ENCODE data around the gene SLC16A12.
"Not testable (repeated sequence)": the region's sequence is repeated elsewhere in the genome, so short reads cannot be mapped to it uniquely, and the experiment has no call there.

SLC16A12 gene

GRCh38 chr10:89404104-89405047, 131.0 kb downstream of the SLC16A12 start:
- H3K9me3 ChIP-seq (ENCODE audit: control insufficient read depth, low read length): no peaks in the 10 kb centered on the region

DNA sequence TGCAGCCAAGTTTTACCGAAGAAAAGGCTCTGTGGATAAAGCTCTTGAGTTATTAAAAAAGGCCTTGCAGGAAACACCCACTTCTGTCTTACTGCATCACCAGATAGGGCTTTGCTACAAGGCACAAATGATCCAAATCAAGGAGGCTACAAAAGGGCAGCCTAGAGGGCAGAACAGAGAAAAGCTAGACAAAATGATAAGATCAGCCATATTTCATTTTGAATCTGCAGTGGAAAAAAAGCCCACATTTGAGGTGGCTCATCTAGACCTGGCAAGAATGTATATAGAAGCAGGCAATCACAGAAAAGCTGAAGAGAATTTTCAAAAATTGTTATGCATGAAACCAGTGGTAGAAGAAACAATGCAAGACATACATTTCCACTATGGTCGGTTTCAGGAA, 132.4 kb downstream of the SLC16A12 start:
- Histone ChIP-seq H3K4me1 (ENCODE audit: control insufficient read depth, insufficient read depth, low read length, poor library complexity, severe bottlenecking) (no peaks in the 10 kb centered on the region), H3K36me3 (ENCODE audit: control insufficient read depth, insufficient read depth, low read length) (peaks cover 3% of the 10 kb centered on the region)
- no peak for DNase-seq

More at GRCh38 chr10:89404104-89405047, 131.0 kb downstream of the SLC16A12 start:
- Histone ChIP-seq H3K27me3 (replicated peaks; ENCODE audit: control insufficient read depth, insufficient read depth, low read length, poor library complexity, severe bottlenecking) (no peaks in the 10 kb centered on the region), H3K36me3 (ENCODE audit: control insufficient read depth, insufficient read depth, low read length) (peaks cover 3% of the 10 kb centered on the region), H3K27ac (ENCODE audit: insufficient read depth, low read length, poor library complexity, severe bottlenecking) (no peak overlapping the region), H3K4me1 (ENCODE audit: control insufficient read depth, insufficient read depth, low read length, poor library complexity, severe bottlenecking) (no peaks in the 10 kb centered on the region), H3K4me3 (ENCODE audit: insufficient read depth, low read depth, low read length, poor library complexity, severe bottlenecking) (no peak overlapping the region)
- no peak for DNase-seq

GRCh38 chr10:89399956-89400355, 135.4 kb downstream of the SLC16A12 start:
- Histone ChIP-seq H3K4me3 (ENCODE audit: insufficient read depth, low read depth, low read length, poor library complexity, severe bottlenecking) (no peak overlapping the region), H3K36me3 (ENCODE audit: control insufficient read depth, insufficient read depth, low read length) (peaks cover 3% of the 10 kb centered on the region)
- no peak for DNase-seq

More for the DNA sequence above, 132.4 kb downstream of the SLC16A12 start:
- H3K27ac ChIP-seq (ENCODE audit: insufficient read depth, low read length, poor library complexity, severe bottlenecking): no peak overlapping the region
- H3K9me3 ChIP-seq (ENCODE audit: control insufficient read depth, low read length): no peaks in the 10 kb centered on the region
- H3K4me3 ChIP-seq (ENCODE audit: insufficient read depth, low read depth, low read length, poor library complexity, severe bottlenecking): no peak overlapping the region
- H3K27me3 ChIP-seq (replicated peaks; ENCODE audit: control insufficient read depth, insufficient read depth, low read length, poor library complexity, severe bottlenecking): no peaks in the 10 kb centered on the region

GRCh38 chr10:89398003-89398749, 137.2 kb downstream of the SLC16A12 start:
- Histone ChIP-seq H3K4me3 (ENCODE audit: insufficient read depth, low read depth, low read length, poor library complexity, severe bottlenecking) (no peak overlapping the region), H3K4me1 (ENCODE audit: control insufficient read depth, insufficient read depth, low read length, poor library complexity, severe bottlenecking) (peaks cover 6% of the 10 kb centered on the region), H3K36me3 (ENCODE audit: control insufficient read depth, insufficient read depth, low read length) (peaks cover 3% of the 10 kb centered on the region), H3K9me3 (ENCODE audit: control insufficient read depth, low read length) (no peaks in the 10 kb centered on the region), H3K27me3 (replicated peaks; ENCODE audit: control insufficient read depth, insufficient read depth, low read length, poor library complexity, severe bottlenecking) (no peaks in the 10 kb centered on the region), H3K27ac (ENCODE audit: insufficient read depth, low read length, poor library complexity, severe bottlenecking) (no peak overlapping the region)
- DNase-seq: no peak

More at GRCh38 chr10:89399956-89400355, 135.4 kb downstream of the SLC16A12 start:
- Histone ChIP-seq H3K27ac (ENCODE audit: insufficient read depth, low read length, poor library complexity, severe bottlenecking) (no peak overlapping the region), H3K27me3 (replicated peaks; ENCODE audit: control insufficient read depth, insufficient read depth, low read length, poor library complexity, severe bottlenecking) (no peaks in the 10 kb centered on the region), H3K4me1 (ENCODE audit: control insufficient read depth, insufficient read depth, low read length, poor library complexity, severe bottlenecking) (no peaks in the 10 kb centered on the region), H3K9me3 (ENCODE audit: control insufficient read depth, low read length) (no peaks in the 10 kb centered on the region)

DNA sequence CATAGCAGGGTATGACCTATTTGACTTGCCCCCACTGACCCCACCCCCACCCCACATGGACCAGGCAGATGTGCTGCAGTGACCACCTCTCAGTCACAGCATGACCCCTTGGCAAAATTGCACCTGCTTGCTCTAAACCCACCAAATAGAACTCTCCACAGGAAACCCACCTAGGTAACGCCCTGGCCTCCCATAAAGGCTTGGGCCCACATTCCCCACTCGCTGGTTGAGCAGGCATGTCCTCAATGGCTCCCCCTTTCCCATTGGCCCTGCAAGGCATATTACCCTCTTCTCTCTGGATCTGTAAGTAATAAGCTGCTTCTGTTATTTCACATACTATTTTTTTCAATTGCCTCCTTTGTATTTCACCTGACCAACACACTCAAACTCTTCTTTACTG, 140.3 kb downstream of the SLC16A12 start:
- Histone ChIP-seq H3K36me3 (ENCODE audit: control insufficient read depth, insufficient read depth, low read length) (no peaks in the 10 kb centered on the region), H3K27me3 (replicated peaks; ENCODE audit: control insufficient read depth, insufficient read depth, low read length, poor library complexity, severe bottlenecking) (no peaks in the 10 kb centered on the region), H3K27ac (ENCODE audit: insufficient read depth, low read length, poor library complexity, severe bottlenecking) (no peak overlapping the region), H3K4me3 (ENCODE audit: insufficient read depth, low read depth, low read length, poor library complexity, severe bottlenecking) (no peak overlapping the region), H3K4me1 (ENCODE audit: control insufficient read depth, insufficient read depth, low read length, poor library complexity, severe bottlenecking) (peaks cover 11% of the 10 kb centered on the region), H3K9me3 (ENCODE audit: control insufficient read depth, low read length) (no peaks in the 10 kb centered on the region)
- DNase-seq: no peak

DNA sequence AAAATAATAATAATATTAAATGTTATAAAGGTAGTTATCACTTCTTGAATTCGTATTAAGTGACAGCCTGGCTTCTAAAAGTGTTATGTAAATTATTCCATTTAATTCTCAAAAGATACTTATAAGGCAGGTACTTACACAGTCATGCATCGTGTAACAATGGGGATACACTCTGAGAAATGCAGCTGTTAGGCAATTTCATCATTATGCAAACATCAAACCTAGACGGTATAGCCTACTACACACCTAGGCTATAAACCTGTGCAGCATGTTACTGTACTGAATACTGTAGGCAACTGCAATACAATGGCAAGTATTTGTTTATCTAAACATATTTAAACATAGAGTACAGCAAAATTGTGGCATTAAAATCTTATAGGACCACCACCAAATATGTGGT, 141.5 kb downstream of the SLC16A12 start:
- DNase-seq: no peak
- Histone ChIP-seq H3K4me1 (ENCODE audit: control insufficient read depth, insufficient read depth, low read length, poor library complexity, severe bottlenecking) (peaks cover 11% of the 10 kb centered on the region), H3K36me3 (ENCODE audit: control insufficient read depth, insufficient read depth, low read length) (no peaks in the 10 kb centered on the region), H3K9me3 (ENCODE audit: control insufficient read depth, low read length) (no peaks in the 10 kb centered on the region), H3K27me3 (replicated peaks; ENCODE audit: control insufficient read depth, insufficient read depth, low read length, poor library complexity, severe bottlenecking) (no peaks in the 10 kb centered on the region), H3K27ac (ENCODE audit: insufficient read depth, low read length, poor library complexity, severe bottlenecking) (no peak overlapping the region), H3K4me3 (ENCODE audit: insufficient read depth, low read depth, low read length, poor library complexity, severe bottlenecking) (no peak overlapping the region)

- H3K36me3 ChIP-seq (ENCODE audit: control insufficient read depth, insufficient read depth, low read length): no peaks in the 10 kb centered on the region
- H3K4me3 ChIP-seq (ENCODE audit: insufficient read depth, low read depth, low read length, poor library complexity, severe bottlenecking): peak overlapping the region; percentile 67
- H3K9me3 ChIP-seq (ENCODE audit: control insufficient read depth, low read length): no peaks in the 10 kb centered on the region
- peak overlapping the region; percentile 71 for H3K27ac ChIP-seq (ENCODE audit: insufficient read depth, low read length, poor library complexity, severe bottlenecking)
- no peak for DNase-seq
- peaks cover 11% of the 10 kb centered on the region for H3K4me1 ChIP-seq (ENCODE audit: control insufficient read depth, insufficient read depth, low read length, poor library complexity, severe bottlenecking)
- H3K27me3 ChIP-seq (replicated peaks; ENCODE audit: control insufficient read depth, insufficient read depth, low read length, poor library complexity, severe bottlenecking): no peaks in the 10 kb centered on the region
Observed at GRCh38 chr10:89392974-89393373, 142.4 kb downstream of the SLC16A12 start.

GRCh38 chr10:89391907-89392756, 143.3 kb downstream of the SLC16A12 start, which contains the start of gene IFIT1:
TSS of gene IFIT1 (plus strand) at chr10:89392623. CDS start at chr10:89392713, 90 bp downstream.
- Histone ChIP-seq H3K9me3 (ENCODE audit: control insufficient read depth, low read length) (no peaks in the 10 kb centered on the region), H3K27ac (ENCODE audit: insufficient read depth, low read length, poor library complexity, severe bottlenecking) (peak within 1 kb of the TSS; percentile 71), H3K4me1 (ENCODE audit: control insufficient read depth, insufficient read depth, low read length, poor library complexity, severe bottlenecking) (peaks cover 11% of the 10 kb centered on the region), H3K4me3 (ENCODE audit: insufficient read depth, low read depth, low read length, poor library complexity, severe bottlenecking) (peak within 1 kb of the TSS; percentile 67), H3K36me3 (ENCODE audit: control insufficient read depth, insufficient read depth, low read length) (no peaks in the 10 kb centered on the region), H3K27me3 (replicated peaks; ENCODE audit: control insufficient read depth, insufficient read depth, low read length, poor library complexity, severe bottlenecking) (no peaks in the 10 kb centered on the region)
- peak; percentile 19 to 49 (median 39) for DNase-seq

GRCh38 chr10:89391226-89391576, 144.2 kb downstream of the SLC16A12 start:
- not testable (repeated sequence) for DNase-seq; H3K9me3 ChIP-seq (ENCODE audit: control insufficient read depth, low read length); H3K27me3 ChIP-seq (replicated peaks; ENCODE audit: control insufficient read depth, insufficient read depth, low read length, poor library complexity, severe bottlenecking); H3K36me3 ChIP-seq (ENCODE audit: control insufficient read depth, insufficient read depth, low read length); H3K4me3 ChIP-seq (ENCODE audit: insufficient read depth, low read depth, low read length, poor library complexity, severe bottlenecking)
- H3K27ac ChIP-seq (ENCODE audit: insufficient read depth, low read length, poor library complexity, severe bottlenecking): peak overlapping the region; percentile 30
- peaks cover 11% of the 10 kb centered on the region for H3K4me1 ChIP-seq (ENCODE audit: control insufficient read depth, insufficient read depth, low read length, poor library complexity, severe bottlenecking)
